ENCODE measurements around the gene NWD2.

Gene NWD2

DNA sequence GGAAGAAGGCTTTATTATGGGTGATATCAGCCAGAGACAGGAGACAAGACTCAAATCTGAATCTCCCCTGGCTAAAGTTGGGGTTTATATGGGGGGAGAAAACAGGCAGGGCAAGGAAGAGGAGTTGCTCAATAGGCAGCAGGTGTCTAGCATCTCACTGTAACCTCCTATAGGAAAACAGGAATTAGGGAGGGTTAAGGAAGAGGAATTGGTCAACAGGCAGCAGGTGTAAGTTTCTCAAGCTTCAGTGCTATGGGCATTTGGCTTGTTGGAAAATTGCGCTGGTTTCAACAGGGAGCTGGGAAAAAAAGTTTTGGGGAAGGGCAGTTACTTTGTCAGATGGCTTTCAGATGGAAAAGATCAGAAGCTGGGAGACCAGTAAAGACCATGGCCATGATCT, 206.4 kb downstream of the NWD2 start:
- no peak overlapping the region for H3K4me3 ChIP-seq (ENCODE audit: low read depth, low read length)
- DNase-seq (ENCODE audit: low read depth): no peak
- TF ChIP-seq CTCF (IDR thresholded peaks at IDR 0.05; ENCODE audit: control insufficient read depth, extremely low read depth, insufficient read depth): no peak

- DNase-seq (ENCODE audit: low read depth): no peak
- TF ChIP-seq CTCF (IDR thresholded peaks at IDR 0.05; ENCODE audit: control insufficient read depth, extremely low read depth, insufficient read depth): no peak
- no peak overlapping the region for H3K4me3 ChIP-seq (ENCODE audit: low read depth, low read length)
These were observed 207.1 kb downstream of the NWD2 start for GRCh38 chr4:37451656-37452055.

DNA sequence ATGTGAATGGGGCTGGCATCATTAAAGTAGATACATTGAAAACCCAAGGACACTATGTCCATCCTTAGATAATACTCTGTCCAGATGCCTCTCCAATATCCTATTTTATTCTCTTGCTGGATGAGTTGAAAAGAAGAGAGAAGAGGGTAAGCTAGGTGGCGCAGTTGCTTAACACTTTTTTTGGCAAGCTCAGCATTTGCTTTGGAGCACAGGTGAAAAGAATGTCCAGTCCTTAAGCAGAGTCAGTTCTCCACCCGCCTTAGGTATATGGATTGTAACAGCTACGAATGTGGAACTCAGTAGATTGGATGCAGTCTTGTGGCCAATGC, 208.4 kb downstream of the NWD2 start:
- TF ChIP-seq CTCF (IDR thresholded peaks at IDR 0.05; ENCODE audit: control insufficient read depth, extremely low read depth, insufficient read depth): peak; percentile 84
- peak; percentile 78 for DNase-seq (ENCODE audit: low read depth)
- H3K4me3 ChIP-seq (ENCODE audit: low read depth, low read length): peak overlapping the region; percentile 47

DNA sequence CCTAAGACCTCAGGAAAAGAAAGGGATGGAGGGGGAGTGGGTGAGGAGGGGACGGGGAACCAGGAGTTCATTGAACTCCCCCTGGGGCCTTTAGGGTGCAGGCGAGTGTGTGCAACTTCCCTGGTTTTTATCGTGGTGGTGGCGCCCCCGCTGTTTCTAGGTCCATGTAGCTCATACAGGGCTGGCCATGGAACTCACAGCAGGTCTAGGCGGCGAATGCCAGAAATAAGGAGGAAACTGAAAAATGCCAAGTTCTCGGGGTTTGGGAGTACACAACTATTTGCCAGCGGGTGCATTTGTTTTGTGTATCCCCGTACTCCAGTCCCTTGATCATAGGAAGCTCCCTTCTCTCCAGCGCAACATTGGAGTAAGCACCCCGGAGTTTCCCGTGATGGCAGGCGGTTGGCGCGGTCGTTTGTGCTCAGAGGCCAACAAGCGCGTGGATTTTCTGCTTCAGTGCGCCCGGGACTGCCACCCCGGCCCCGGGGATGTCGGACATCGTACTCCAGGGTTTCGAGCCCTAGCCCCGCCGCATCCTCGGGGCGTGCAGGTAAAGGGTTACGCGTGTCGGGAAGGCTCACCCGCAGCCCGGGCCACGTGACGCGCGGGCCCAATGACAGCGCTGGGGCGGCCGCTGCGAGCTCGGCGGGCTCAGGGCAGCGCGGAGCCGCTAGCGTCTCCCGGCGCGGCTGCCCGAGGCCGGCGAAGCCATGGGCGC, 208.9 kb downstream of the NWD2 start:
- TF ChIP-seq CTCF (IDR thresholded peaks at IDR 0.05; ENCODE audit: control insufficient read depth, extremely low read depth, insufficient read depth): no peak
- no peak for DNase-seq (ENCODE audit: low read depth)
- peak overlapping the region; percentile 47 for H3K4me3 ChIP-seq (ENCODE audit: low read depth, low read length)

GRCh38 chr4:37453999-37454800, 209.7 kb downstream of the NWD2 start:
- H3K4me3 ChIP-seq (ENCODE audit: low read depth, low read length): peak overlapping the region; percentile 12; the same call in 1 of the 2 replicates
- no peak for DNase-seq (ENCODE audit: low read depth)
- no peak for TF ChIP-seq CTCF (IDR thresholded peaks at IDR 0.05; ENCODE audit: control insufficient read depth, extremely low read depth, insufficient read depth)

GRCh38 chr4:37455301-37456131, 211.0 kb downstream of the NWD2 start:
- H3K4me3 ChIP-seq (ENCODE audit: low read depth, low read length): no peak overlapping the region
- TF ChIP-seq CTCF (IDR thresholded peaks at IDR 0.05; ENCODE audit: control insufficient read depth, extremely low read depth, insufficient read depth): no peak
- no peak for DNase-seq (ENCODE audit: low read depth)
